HK-2 (cell line): Measurements from ENCODE around the gene DCLK2.

Source experiments
- DNase-seq: peaks from one replicate; pipeline ENCODE4 v3.0.0-alpha.2; 2018; ENCODE audit not compliant: unreplicated experiment

DCLK2 gene

DNA sequence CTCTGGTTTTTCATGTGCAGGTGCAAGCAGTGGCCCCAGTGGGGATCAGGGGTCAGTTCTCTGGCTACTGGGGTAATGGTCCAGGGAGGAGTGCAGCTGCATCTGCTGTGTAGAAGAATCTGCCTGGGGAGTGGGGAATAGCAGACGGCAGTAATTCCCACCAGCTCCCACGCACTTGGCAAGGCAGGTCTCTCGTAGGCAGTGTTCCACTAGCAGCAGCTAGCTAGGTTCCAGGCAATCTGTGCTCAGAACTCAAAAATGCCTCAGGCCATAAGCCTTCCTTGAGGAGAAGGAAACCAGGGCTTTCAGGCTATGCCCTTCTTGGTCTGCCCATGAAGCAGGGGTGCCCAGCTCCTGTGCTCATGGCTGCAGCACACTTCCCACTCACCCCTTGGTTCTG is 38.8 kb downstream of the DCLK2 start:
- no peak for DNase-seq

DNA sequence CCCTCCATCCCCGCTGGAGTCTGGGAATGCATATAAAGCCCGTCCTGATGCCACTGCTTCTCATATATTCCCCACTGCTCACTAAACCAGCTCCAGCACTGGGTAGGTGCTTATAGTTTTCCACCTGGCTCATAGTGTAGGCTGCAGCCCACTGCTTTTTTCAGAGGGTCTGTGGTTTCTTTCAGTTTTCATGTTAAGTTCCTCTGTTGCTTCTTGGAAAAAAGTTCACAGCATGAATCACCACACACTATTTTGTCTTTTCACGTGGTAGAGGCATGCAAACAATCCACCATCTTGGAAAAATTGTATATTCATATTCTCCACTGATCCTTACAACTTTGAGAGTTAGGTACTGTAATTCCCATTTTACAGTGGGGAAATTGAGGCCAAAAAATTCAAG is 39.4 kb downstream of the DCLK2 start:
- DNase-seq = no peak

DNA sequence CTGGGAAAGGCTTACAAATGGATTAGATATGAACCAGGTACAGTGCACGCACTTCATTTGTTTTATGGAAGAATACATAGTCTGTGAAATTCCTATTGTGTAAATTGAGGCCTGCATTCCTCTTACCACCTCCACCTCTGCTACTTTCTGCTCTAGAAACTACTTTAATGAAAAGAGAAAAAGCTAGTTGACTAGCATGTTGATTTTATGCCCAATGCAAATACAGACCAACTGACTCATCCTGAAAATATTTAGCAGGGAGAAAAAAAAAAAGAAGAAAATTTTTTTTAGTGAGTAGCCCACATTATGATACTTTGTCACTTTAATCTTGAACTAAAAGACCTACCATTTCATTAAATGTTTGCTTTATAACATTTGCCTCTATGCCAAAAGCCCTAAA is 41.2 kb downstream of the DCLK2 start:
- DNase-seq = no peak

GRCh38 chr4:150123087-150123486 is 44.8 kb downstream of the DCLK2 start:
- DNase-seq = no peak

GRCh38 chr4:150123796-150124677 is 45.8 kb downstream of the DCLK2 start:
- DNase-seq = no peak

- DNase-seq = no peak
These were observed 48.1 kb downstream of the DCLK2 start for GRCh38 chr4:150126201-150126863.

GRCh38 chr4:150126864-150127203 is 48.6 kb downstream of the DCLK2 start:
- DNase-seq = no peak

- no peak for DNase-seq
These were observed 49.5 kb downstream of the DCLK2 start for GRCh38 chr4:150127757-150128156.

- no peak for DNase-seq
These were observed 52.7 kb downstream of the DCLK2 start for GRCh38 chr4:150130933-150131332.

DNA sequence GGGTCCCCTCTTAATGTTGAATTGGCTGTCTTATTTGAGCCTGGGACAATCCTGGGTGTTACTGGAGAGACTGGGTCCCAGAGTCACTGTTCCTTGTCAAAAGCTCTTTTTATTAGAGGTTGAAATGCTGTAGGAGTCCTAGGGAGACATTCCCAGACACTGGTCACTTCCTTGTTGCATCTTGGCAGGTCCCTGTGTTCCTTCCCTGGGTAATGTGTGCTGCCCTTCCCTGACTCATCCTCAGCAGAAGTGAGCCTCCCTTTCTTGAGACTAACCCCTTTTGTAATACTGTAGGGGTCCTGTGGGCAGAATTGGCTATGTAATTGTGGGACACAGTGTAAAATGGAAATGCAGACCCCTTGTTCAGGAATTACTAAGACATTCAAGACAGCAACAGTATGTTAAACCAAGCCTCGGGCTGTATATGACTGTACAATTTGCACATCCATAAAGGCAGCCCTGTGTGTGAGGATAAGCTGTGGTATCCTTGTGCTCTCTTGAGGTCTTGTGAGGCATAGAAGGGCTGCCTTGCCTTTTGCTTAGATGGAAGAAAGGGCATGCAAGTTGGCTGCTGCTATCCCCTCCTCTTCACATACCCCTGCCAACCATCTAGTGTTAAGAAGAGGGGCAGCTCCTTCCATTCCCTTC is 53.5 kb downstream of the DCLK2 start:
- DNase-seq = no peak

GRCh38 chr4:150133605-150134004 is 55.4 kb downstream of the DCLK2 start:
- no peak for DNase-seq

- DNase-seq = no peak
These were observed 57.0 kb downstream of the DCLK2 start for GRCh38 chr4:150135134-150135772.

DNA sequence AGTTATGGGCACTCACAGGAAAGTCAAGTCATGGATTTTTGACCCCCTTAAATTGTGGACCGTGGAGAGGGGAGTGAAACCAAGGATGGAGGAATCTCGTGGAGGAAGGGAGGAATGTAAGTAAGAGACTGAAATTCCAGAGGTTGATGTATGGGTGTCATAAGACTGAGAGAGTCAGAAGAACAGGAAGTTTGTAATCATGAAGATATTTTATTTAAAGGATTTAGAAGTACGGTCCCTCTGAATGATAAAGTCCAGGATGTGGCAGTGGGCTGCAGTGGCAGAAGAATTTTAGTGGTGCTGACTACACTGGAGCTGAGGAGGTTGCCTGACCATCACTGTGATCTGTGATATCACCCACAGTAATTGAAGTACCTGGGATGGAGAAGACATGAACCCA is 57.8 kb downstream of the DCLK2 start:
- DNase-seq = no peak

DNA sequence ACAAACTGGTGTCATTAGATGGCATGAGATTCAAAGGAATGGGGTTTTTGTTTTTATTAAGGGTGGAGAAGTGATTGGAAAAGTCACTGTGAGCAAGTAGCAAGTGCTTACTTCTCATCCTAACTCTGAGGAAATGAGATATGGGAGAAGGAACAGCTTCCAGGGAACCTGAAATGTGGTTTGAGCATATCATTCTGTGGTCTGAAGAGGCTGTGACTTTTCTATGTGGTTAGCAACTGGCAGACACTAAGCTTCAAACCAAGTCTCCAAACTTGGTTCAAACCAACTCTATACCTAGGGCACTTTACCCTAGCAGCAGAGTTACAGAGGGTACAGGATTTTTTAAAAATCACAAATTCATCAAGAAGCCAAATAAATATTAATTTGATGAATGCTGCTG is 58.2 kb downstream of the DCLK2 start:
- DNase-seq = no peak

DNA sequence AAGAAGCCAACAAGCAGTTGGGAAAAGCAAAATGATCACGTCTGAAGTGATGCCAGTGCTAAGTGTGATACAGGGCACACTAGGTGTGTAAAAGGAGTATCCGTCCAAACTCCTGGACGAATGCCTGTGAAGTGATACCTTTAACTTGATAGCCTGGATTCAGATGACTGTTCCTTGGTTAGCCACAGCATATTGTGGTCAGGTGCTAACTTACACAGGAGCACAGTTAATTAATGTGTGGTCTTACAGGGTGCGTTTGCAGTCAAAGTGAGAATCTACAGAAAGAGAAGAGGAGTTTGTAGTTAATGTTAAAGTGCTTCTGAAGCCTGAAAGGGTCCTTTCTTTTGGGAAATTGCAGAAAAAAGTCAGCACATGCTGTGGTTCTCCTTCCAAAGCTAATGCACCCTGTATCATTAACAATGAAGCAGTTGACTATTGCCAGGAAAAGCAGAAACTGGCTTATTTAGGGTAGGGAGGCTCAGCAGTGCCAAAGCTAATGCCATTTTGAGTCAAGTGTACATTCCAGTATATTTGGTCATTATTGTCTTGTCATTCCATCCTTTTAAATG is 61.1 kb downstream of the DCLK2 start:
- no peak for DNase-seq

DNA sequence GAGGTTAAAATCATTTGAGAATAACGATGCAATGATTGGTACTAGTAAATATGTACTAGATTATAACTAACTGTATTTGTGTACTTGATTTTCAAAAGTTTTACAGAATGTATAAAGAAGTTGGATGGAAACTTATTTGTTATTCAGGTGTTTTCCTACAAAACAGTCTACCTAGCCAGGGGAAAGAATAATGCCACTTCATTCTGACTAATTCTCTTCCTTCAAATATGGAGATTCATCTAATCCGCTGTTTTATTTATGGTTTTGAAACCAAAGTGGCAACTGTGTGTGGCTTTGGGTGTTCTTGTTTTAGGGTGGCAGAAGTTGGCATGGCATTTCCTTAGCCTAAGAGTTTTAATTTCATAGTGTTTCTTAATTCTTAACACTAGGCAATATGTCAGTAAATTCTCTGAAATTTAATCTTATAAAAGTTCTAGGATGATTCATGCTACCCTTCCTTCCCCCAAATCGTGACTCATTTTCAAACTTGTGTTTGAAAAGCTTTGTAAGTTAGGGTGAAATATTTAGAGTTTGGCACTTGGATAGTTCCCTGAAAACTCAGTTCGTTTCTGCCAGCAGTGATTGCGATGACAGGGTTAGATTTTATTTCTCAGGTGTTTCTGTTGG is 62.6 kb downstream of the DCLK2 start:
- DNase-seq = no peak

DNA sequence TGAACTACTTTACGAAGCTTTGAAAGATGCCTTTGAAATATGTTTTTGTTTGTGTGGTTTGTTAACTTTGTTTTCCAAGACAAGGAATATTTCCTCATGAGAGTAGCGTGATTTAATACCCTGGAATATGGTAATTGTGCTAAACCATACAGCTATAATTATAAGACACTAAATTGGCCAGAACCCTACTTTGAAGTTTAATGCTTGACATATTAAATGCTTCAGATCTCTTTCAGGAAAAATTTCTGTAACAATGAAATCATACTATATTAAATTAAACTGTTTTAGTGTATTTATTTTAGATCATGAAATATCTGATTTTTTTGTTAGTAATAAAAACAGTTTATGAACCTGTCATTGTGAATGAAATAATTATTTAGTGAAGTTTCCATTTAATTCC is 63.5 kb downstream of the DCLK2 start:
- no peak for DNase-seq

DNA sequence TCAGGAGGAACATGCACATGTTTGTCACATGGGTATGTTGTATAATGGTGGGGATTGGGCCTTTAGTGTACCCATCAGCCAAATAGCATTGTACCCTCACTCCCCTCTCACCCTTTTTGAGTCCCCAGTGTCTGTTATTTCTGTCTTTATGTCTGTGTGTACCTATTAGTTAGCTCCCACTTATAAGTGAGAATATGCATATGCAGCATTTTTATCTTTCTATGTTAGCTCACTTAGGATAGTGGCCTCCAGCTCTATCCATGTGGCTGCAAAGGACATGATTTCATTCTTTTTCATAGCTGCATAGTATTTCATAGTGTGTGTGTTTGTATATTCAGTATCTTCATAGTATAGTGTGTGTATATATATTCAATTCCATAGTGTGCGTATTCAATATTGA is 64.6 kb downstream of the DCLK2 start:
- DNase-seq = no peak

DNA sequence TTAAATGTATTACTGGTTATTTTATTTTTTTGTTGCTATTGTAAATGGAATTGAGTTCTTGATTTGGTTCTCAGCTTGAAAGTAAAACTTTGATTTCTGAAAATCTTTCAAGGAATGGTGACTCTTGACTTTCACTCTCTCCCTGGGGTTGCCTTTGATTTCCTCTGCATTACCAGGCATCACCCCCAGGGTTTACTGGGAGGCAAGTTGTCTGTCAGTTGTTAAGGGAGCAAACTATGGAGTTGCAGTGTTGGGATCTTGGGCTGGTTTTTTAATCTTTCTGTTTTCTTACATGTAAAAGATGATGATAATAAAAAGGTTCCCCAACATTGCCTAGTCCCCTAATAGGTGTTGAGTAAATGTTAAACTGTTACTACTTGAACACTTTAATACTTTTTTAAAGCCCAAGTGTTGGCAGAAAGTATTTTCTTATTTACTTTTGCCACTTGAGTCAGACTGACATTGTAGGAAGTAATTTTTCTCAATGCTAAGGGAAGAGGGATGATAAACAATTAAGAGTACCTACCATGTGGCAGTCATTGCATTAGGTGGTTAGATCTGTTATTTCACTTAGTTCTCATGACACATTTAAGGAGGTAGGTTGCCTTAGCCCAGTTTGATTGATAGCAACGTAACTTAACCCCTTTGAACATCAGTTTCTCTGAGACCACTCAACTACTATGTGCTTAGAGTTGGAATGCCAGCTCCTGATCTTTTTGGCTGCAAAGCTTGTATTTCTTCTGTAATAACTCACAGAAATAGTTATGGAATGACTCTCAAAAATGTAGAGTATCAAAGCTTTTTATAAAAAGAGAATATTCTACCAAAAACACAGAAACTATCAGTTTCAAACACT is 67.1 kb downstream of the DCLK2 start:
- DNase-seq = no peak

DNA sequence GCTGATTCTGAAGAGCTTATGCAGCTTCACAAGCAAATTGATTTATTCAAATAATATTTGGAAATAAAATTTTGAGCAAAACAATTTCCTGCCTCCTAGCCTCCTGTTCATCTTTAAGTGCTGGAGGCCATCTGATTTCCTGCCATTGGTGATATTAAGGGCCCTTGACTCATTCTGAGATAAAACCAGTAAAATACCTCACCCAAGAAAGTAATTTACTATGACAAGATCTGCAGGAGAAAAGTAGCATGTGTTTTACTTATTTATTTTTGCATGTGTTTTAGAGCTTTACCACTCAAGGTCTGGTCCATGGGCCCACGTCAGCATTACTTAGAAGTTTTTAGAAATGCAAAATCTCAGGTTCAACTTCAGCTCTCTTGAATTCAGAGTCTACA is 67.7 kb downstream of the DCLK2 start:
- no peak for DNase-seq

GRCh38 chr4:150149381-150149780 is 71.1 kb downstream of the DCLK2 start:
- no peak for DNase-seq
